PC-9 (cell line): Measurements from ENCODE around the gene TTYH1. TPM values are rescaled to one million over a fixed set of nuclear protein-coding genes. Genes with fewer than 3 reads are reported as not detected.

Experiments used
- BruUV-seq: library from RNA; stranded (reverse); fragments of 400-500 nt; replicated peaks from 2 replicates; lab custom pipeline; 2021; lab: Mats Ljungman, UMichigan
- CTCF ChIA-PET: fragments of 300-600 bp; sonication (Branson Sonifier 250); formaldehyde crosslinking; loops from one replicate; lab custom pipeline; 2022; ENCODE audit warnings: antibody characterized with exemption; lab: Charles Lee
- POLR2A ChIA-PET: fragments of 300-600 bp; sonication (Branson Sonifier 250); formaldehyde crosslinking; loops from one replicate; lab custom pipeline; 2022; ENCODE audit warnings: antibody characterized with exemption; ENCODE audit not compliant: unreplicated experiment; lab: Charles Lee
- DNase-seq, 2 experiments: peaks; one replicate each; pipeline versions ENCODE4 v3.0.0 to v3.0.0-alpha.2; 2015 to 2022; ENCODE audit warnings: mixed read lengths in 1 of 2
- H2AFZ ChIP-seq: fragments of 200-600 bp; sonication (generic); 2 replicates; pipeline ENCODE4 v1.8.1; 2017; ENCODE audit warnings: antibody characterized with exemption
- H3F3A ChIP-seq: fragments of 200-600 bp; sonication (generic); 2 replicates; pipeline ENCODE4 v1.8.1; 2017; ENCODE audit warnings: antibody characterized with exemption, mild to moderate bottlenecking, low read depth; ENCODE audit not compliant: insufficient read depth
- H3K27ac ChIP-seq: fragments of 200-600 bp; sonication (generic); 2 replicates; pipeline ENCODE4 v1.6.1; 2016; ENCODE audit warnings: mixed run types
- H3K27me3 ChIP-seq: fragments of 200-600 bp; sonication (generic); 2 replicates; pipeline ENCODE4 v1.6.1; 2016; ENCODE audit warnings: low read depth, mixed run types; ENCODE audit not compliant: insufficient read depth
- H3K36me3 ChIP-seq: fragments of 200-600 bp; sonication (generic); 2 replicates; pipeline ENCODE4 v1.6.1; 2016; ENCODE audit warnings: low read depth, mixed run types
- H3K4me1 ChIP-seq: fragments of 200-600 bp; sonication (generic); replicated peaks from 2 replicates; pipeline ENCODE4 v1.6.1; 2016; ENCODE audit warnings: mixed run types; ENCODE audit not compliant: insufficient read depth
- H3K4me2 ChIP-seq: fragments of 200-600 bp; sonication (generic); 2 replicates; pipeline ENCODE4 v1.6.1; 2017; ENCODE audit warnings: mixed run types
- H3K4me3 ChIP-seq: fragments of 200-600 bp; sonication (generic); 2 replicates; pipeline ENCODE4 v1.6.1; 2016; ENCODE audit warnings: mixed run types
- H3K79me2 ChIP-seq: fragments of 200-600 bp; sonication (generic); 2 replicates; pipeline ENCODE4 v1.6.1; 2017; ENCODE audit warnings: low read depth, mixed run types
- H3K9me2 ChIP-seq: fragments of 200-600 bp; sonication (generic); 2 replicates; pipeline ENCODE4 v1.8.1; 2017; ENCODE audit warnings: mild to moderate bottlenecking; ENCODE audit not compliant: insufficient read depth
- H3K9me3 ChIP-seq: fragments of 200-600 bp; sonication (generic); 2 replicates; pipeline ENCODE4 v1.8.1; 2016; ENCODE audit warnings: low read depth; ENCODE audit not compliant: insufficient read depth
- H4K20me1 ChIP-seq: fragments of 200-600 bp; sonication (generic); 2 replicates; pipeline ENCODE4 v1.8.1; 2017; ENCODE audit not compliant: insufficient read depth
- CTCF ChIP-seq: fragments of 200-600 bp; sonication (generic); conservative IDR thresholded peaks from 2 replicates; pipeline ENCODE4 v1.6.1; 2017; ENCODE audit warnings: mixed run types, antibody characterized with exemption, mild to moderate bottlenecking, moderate library complexity
- EZH2 ChIP-seq: fragments of 200-600 bp; sonication (generic); IDR thresholded peaks from 2 replicates; pipeline ENCODE4 v1.8.0; 2017; ENCODE audit warnings: antibody characterized with exemption, low read depth
- intact Hi-C: fragments of 100-400 bp; cut with micrococcal nuclease; formaldehyde crosslinking; loops from one replicate; pipeline ENCODE4 v1.10.0; 2022; ENCODE audit not compliant: unreplicated experiment
- total RNA-seq: library from RNA; stranded (reverse); gene quantifications from 2 replicates; pipeline ENCODE4 v1.2.3, GENCODE V29; 2021

The TTYH1 gene
- total RNA-seq, 1 experiment from 2014 or later = 1.6 TPM

GRCh38 chr19:54462047-54462654, 46.9 kb downstream of the TTYH1 start:
- peak overlapping the region; percentile 77 for H3K4me3 ChIP-seq
- peaks cover 9% of the 10 kb centered on the region; the same call in 1 of the 2 replicates for H3K36me3 ChIP-seq
- H3K4me2 ChIP-seq = peak overlapping the region; percentile 86
- CTCF ChIA-PET = interaction anchor here (0.6 to 1.0 kb wide), 4 partner anchors 13 to 626 kb away, joined by 3 to 10 read pairs (median 4); partner anchors contain the start of gene LENG8
- no peaks in the 10 kb centered on the region for H3K9me2 ChIP-seq
- no peak overlapping the region for H2AFZ ChIP-seq
- peaks cover 37% of the 10 kb centered on the region for H3K79me2 ChIP-seq
- H3K4me1 ChIP-seq = peaks cover 18% of the 10 kb centered on the region
- H3K27me3 ChIP-seq = no peaks in the 10 kb centered on the region
- peak; percentile 49 to 53 for DNase-seq
- peaks cover 40% of the 10 kb centered on the region for H4K20me1 ChIP-seq
- H3F3A ChIP-seq = peaks cover 47% of the 10 kb centered on the region; the same call in 1 of the 2 replicates
- no peaks in the 10 kb centered on the region for H3K9me3 ChIP-seq
- POLR2A ChIA-PET = interaction anchor here (1.5 kb wide), 1 partner anchor 30 kb away, joined by 3 read pairs; no protein-coding TSS in a partner anchor
- TF ChIP-seq CTCF (no peak), EZH2 (no peak)
- H3K27ac ChIP-seq = peak overlapping the region; percentile 89
- intact Hi-C loops = loop anchor here (2.0 to 10.0 kb wide), 5 partner anchors 297 to 1013 kb away; partner anchors contain the start of genes KMT5C, MYADM, RDH13 and ZNF628
- BruUV-seq = no TSS peak

GRCh38 chr19:54462655-54463530, 47.6 kb downstream of the TTYH1 start:
- TF ChIP-seq EZH2 = no peak
- peak; percentile 55; the same call in 1 of the 2 replicates for TF ChIP-seq CTCF
- POLR2A ChIA-PET = interaction anchor here (0.6 to 1.5 kb wide), 8 partner anchors 14 to 1191 kb away, joined by 3 to 35 read pairs (median 4); partner anchors contain the start of genes LENG8 and MBOAT7
- CTCF ChIA-PET = interaction anchor here (0.6 to 1.0 kb wide), 4 partner anchors 10 to 1085 kb away, joined by 3 to 5 read pairs (median 4); partner anchors contain the start of genes CDC42EP5 and LENG8
- intact Hi-C loops = loop anchor here (1.0 to 10.0 kb wide), 6 partner anchors 14 to 1012 kb away; partner anchors contain the start of genes KMT5C, LENG8, MYADM and RDH13
- Histone ChIP-seq H3K27ac (peak overlapping the region; percentile 89), H3K27me3 (no peaks in the 10 kb centered on the region), H3K36me3 (0 out of 2 replicates have a peak, but pooled peaks cover 5% of the 10 kb centered on the region), H2AFZ (peak overlapping the region; percentile 68; the same call in 1 of the 2 replicates), H3F3A (peaks cover 47% of the 10 kb centered on the region), H3K79me2 (peaks cover 37% of the 10 kb centered on the region), H3K4me3 (peak overlapping the region; percentile 77), H3K4me2 (peak overlapping the region; percentile 86), H3K9me3 (no peaks in the 10 kb centered on the region), H3K9me2 (no peaks in the 10 kb centered on the region), H3K4me1 (peaks cover 18% of the 10 kb centered on the region), H4K20me1 (peaks cover 38% of the 10 kb centered on the region)
- peak; percentile 47 to 72 for DNase-seq
- TSS peak; percentile 66 for BruUV-seq
